WTC11 (cell line): Measurements from ENCODE around the gene RIC8A. TPM values are rescaled to one million over a fixed set of nuclear protein-coding genes. Genes with fewer than 3 reads are reported as not detected.

Experiments
- ATAC-seq: fragments of 200-7000 bp; cut with Tn5 transposase; 2 replicates; pipeline ENCODE4 v1.10.0; 2021; ENCODE audit warnings: mild to moderate bottlenecking, moderate library complexity
- CTCF ChIA-PET: fragments of 300-600 bp; sonication (Branson Sonifier 250); formaldehyde crosslinking; loops from one replicate; lab custom pipeline; 2021; ENCODE audit warnings: antibody characterized with exemption; lab: Charles Lee
- POLR2A ChIA-PET: fragments of 350-600 bp; sonication (Branson Sonifier 250); formaldehyde crosslinking; loops from one replicate; lab custom pipeline; 2021; ENCODE audit warnings: antibody characterized with exemption; lab: Charles Lee
- DNase-seq: peaks from one replicate; pipeline ENCODE4 v3.0.0; 2021; ENCODE audit warnings: low spot score
- H3K27ac Mint-ChIP-seq: 2 replicates; pipeline ENCODE4 v1.8.0; 2021; ENCODE audit warnings: mixed read lengths
- H3K27me3 Mint-ChIP-seq: 2 replicates; pipeline ENCODE4 v1.8.0; 2021; ENCODE audit warnings: low read depth, mild to moderate bottlenecking, moderate library complexity, mixed read lengths
- H3K36me3 Mint-ChIP-seq: 2 replicates; pipeline ENCODE4 v1.8.0; 2021; ENCODE audit warnings: mixed read lengths
- H3K4me1 Mint-ChIP-seq: 2 replicates; pipeline ENCODE4 v1.8.0; 2022; ENCODE audit warnings: mixed read lengths
- H3K4me3 Mint-ChIP-seq: 2 replicates; pipeline ENCODE4 v1.8.0; 2021; ENCODE audit warnings: mild to moderate bottlenecking, moderate library complexity, mixed read lengths
- H3K9me3 Mint-ChIP-seq: 2 replicates; pipeline ENCODE4 v1.8.0; 2021; ENCODE audit warnings: mixed read lengths
- ATF2 ChIP-seq: sonication (generic); formaldehyde crosslinking; IDR thresholded peaks from 2 replicates; pipeline ENCODE4 v1.8.1; 2022; ENCODE audit warnings: low read depth, missing genetic modification reagents, borderline replicate concordance
- ATF3 ChIP-seq: sonication (generic); formaldehyde crosslinking; conservative IDR thresholded peaks from 2 replicates; pipeline ENCODE4 v1.8.1; 2022; ENCODE audit warnings: mild to moderate bottlenecking, missing genetic modification reagents
- E2F1 ChIP-seq: sonication (generic); formaldehyde crosslinking; IDR thresholded peaks from 2 replicates; pipeline ENCODE4 v1.8.0; 2022; ENCODE audit warnings: mild to moderate bottlenecking, missing genetic modification reagents
- E2F4 ChIP-seq: sonication (generic); formaldehyde crosslinking; IDR thresholded peaks from 2 replicates; pipeline ENCODE4 v1.8.1; 2022; ENCODE audit warnings: low read depth, mild to moderate bottlenecking, moderate library complexity, missing genetic modification reagents, borderline replicate concordance
- E2F5 ChIP-seq: sonication (generic); formaldehyde crosslinking; IDR thresholded peaks from 2 replicates; pipeline ENCODE4 v1.8.1; 2022; ENCODE audit warnings: mild to moderate bottlenecking, moderate library complexity, missing genetic modification reagents
- ELF4 ChIP-seq: sonication (generic); formaldehyde crosslinking; IDR thresholded peaks from 2 replicates; pipeline ENCODE4 v1.8.1; 2022; ENCODE audit warnings: low read depth, mild to moderate bottlenecking, moderate library complexity, missing genetic modification reagents
- ETV6 ChIP-seq: sonication (generic); formaldehyde crosslinking; IDR thresholded peaks from 2 replicates; pipeline ENCODE4 v1.8.1; 2022; ENCODE audit warnings: mild to moderate bottlenecking, missing genetic modification reagents
- FOXK1 ChIP-seq: sonication (generic); formaldehyde crosslinking; IDR thresholded peaks from 2 replicates; pipeline ENCODE4 v1.8.0; 2022; ENCODE audit warnings: mild to moderate bottlenecking, moderate library complexity, missing genetic modification reagents
- FOXP1 ChIP-seq: sonication (generic); formaldehyde crosslinking; IDR thresholded peaks from 2 replicates; pipeline ENCODE4 v1.8.0; 2022; ENCODE audit warnings: missing genetic modification reagents, mild to moderate bottlenecking, moderate library complexity, borderline replicate concordance
- HMGA2 ChIP-seq: fragments of 250-450 bp; sonication (Bioruptor Pico); IDR thresholded peaks from 2 replicates; pipeline ENCODE4 v1.4.0; 2021; ENCODE audit warnings: mild to moderate bottlenecking, moderate library complexity
- HMGXB4 ChIP-seq: sonication (generic); formaldehyde crosslinking; IDR thresholded peaks from 2 replicates; pipeline ENCODE4 v1.8.1; 2023; ENCODE audit warnings: mild to moderate bottlenecking, moderate library complexity, missing genetic modification reagents
- JAZF1 ChIP-seq: fragments of 250-450 bp; sonication (Bioruptor Pico); IDR thresholded peaks from 2 replicates; pipeline ENCODE4 v1.9.0; 2021; ENCODE audit warnings: moderate library complexity, mild to moderate bottlenecking, inconsistent platforms
- KAT7 ChIP-seq: sonication (generic); formaldehyde crosslinking; IDR thresholded peaks from 2 replicates; pipeline ENCODE4 v1.8.1; 2023; ENCODE audit warnings: missing genetic modification reagents, mild to moderate bottlenecking, borderline replicate concordance
- MAX ChIP-seq: sonication (generic); formaldehyde crosslinking; IDR thresholded peaks from 2 replicates; pipeline ENCODE4 v1.8.0; 2022; ENCODE audit warnings: mild to moderate bottlenecking, missing genetic modification reagents
- MLX ChIP-seq: sonication (generic); formaldehyde crosslinking; IDR thresholded peaks from 2 replicates; pipeline ENCODE4 v1.8.1; 2023; ENCODE audit warnings: mild to moderate bottlenecking, missing genetic modification reagents, moderate library complexity
- NFE2L1 ChIP-seq: sonication (generic); formaldehyde crosslinking; IDR thresholded peaks from 2 replicates; pipeline ENCODE4 v1.8.1; 2023; ENCODE audit warnings: missing genetic modification reagents
- NR1H2 ChIP-seq: sonication (generic); formaldehyde crosslinking; IDR thresholded peaks from 2 replicates; pipeline ENCODE4 v1.9.0; 2021; ENCODE audit warnings: mild to moderate bottlenecking, moderate library complexity, missing genetic modification reagents
- NR3C1 ChIP-seq: sonication (generic); formaldehyde crosslinking; conservative IDR thresholded peaks from 2 replicates; pipeline ENCODE4 v1.8.1; 2023; ENCODE audit warnings: low read depth, mild to moderate bottlenecking, missing genetic modification reagents
- RELA ChIP-seq: sonication (generic); formaldehyde crosslinking; IDR thresholded peaks from 2 replicates; pipeline ENCODE4 v1.8.1; 2022; ENCODE audit warnings: missing genetic modification reagents, mild to moderate bottlenecking, borderline replicate concordance
- SMAD4 ChIP-seq: sonication (generic); formaldehyde crosslinking; IDR thresholded peaks from 2 replicates; pipeline ENCODE4 v1.8.0; 2022; ENCODE audit warnings: mild to moderate bottlenecking, missing genetic modification reagents
- SP1 ChIP-seq: sonication (generic); formaldehyde crosslinking; conservative IDR thresholded peaks from 2 replicates; pipeline ENCODE4 v1.8.1; 2022; ENCODE audit warnings: missing genetic modification reagents
- TCF7 ChIP-seq: sonication (generic); formaldehyde crosslinking; IDR thresholded peaks from 2 replicates; pipeline ENCODE4 v1.8.0; 2022; ENCODE audit warnings: mild to moderate bottlenecking, low read depth, missing genetic modification reagents, moderate library complexity
- TEAD1 ChIP-seq: sonication (generic); formaldehyde crosslinking; IDR thresholded peaks from 2 replicates; pipeline ENCODE4 v1.8.0; 2022; ENCODE audit warnings: mild to moderate bottlenecking, missing genetic modification reagents
- ZBTB43 ChIP-seq: sonication (generic); formaldehyde crosslinking; IDR thresholded peaks from 2 replicates; pipeline ENCODE4 v1.8.1; 2023; ENCODE audit warnings: mild to moderate bottlenecking, missing genetic modification reagents
- total RNA-seq: library from RNA; stranded (reverse); gene quantifications from 3 replicates; pipeline ENCODE4 v1.2.3, GENCODE V29; 2021

The RIC8A gene
- total RNA-seq, 1 experiment from 2014 or later = 68.3 TPM

- 0 out of 2 replicates have a peak overlapping the region, but pooled peaks have one; percentile 57 for H3K27ac Mint-ChIP-seq
- ChIA-PET POLR2A (no interaction called here), CTCF (interaction anchor here (1.1 to 2.6 kb wide), 2 partner anchors 15 to 36 kb away, joined by 3 to 12 read pairs; no protein-coding TSS in a partner anchor)
- H3K27me3 Mint-ChIP-seq = no peaks in the 10 kb centered on the region
- peaks cover 15% of the 10 kb centered on the region for H3K4me1 Mint-ChIP-seq
- ATAC-seq (no peak), DNase-seq (no peak)
- H3K36me3 Mint-ChIP-seq = peaks cover 9% of the 10 kb centered on the region
- peak overlapping the region; percentile 90 for H3K4me3 Mint-ChIP-seq
- TF ChIP-seq ATF2 (CRISPR knock-in tag) (no peak), NFE2L1 (CRISPR knock-in tag) (no peak), E2F1 (CRISPR knock-in tag) (peak; percentile 59; the same call in 1 of the 2 replicates)
- no peaks in the 10 kb centered on the region for H3K9me3 Mint-ChIP-seq
Observed at GRCh38 chr11:235609-235996, 28.1 kb downstream of the RIC8A start.

- CTCF ChIA-PET = interaction anchor here (2.6 kb wide), 1 partner anchor 14 kb away, joined by 12 read pairs; no protein-coding TSS in a partner anchor
- Mint-ChIP-seq H3K9me3 (no peaks in the 10 kb centered on the region), H3K27me3 (no peaks in the 10 kb centered on the region), H3K36me3 (peaks cover 11% of the 10 kb centered on the region), H3K4me3 (peak within 1 kb of the TSS; percentile 96), H3K27ac (peak within 1 kb of the TSS; percentile 100), H3K4me1 (peaks cover 15% of the 10 kb centered on the region)
- DNase-seq = peak; percentile 81
- peak; percentile 92 for ATAC-seq
- POLR2A ChIA-PET = no interaction called here
- TF ChIP-seq SP1 (peak; percentile 58), NFE2L1 (CRISPR knock-in tag) (peak; percentile 49; the same call in 1 of the 2 replicates), ETV6 (CRISPR knock-in tag) (0 out of 2 replicates have a peak, but pooled peaks have one; percentile 19), FOXK1 (0 out of 2 replicates have a peak, but pooled peaks have one; percentile 39), E2F5 (CRISPR knock-in tag) (0 out of 2 replicates have a peak, but pooled peaks have one; percentile 12), MLX (CRISPR knock-in tag) (no peak), ZBTB43 (CRISPR knock-in tag) (0 out of 2 replicates have a peak, but pooled peaks have one; percentile 28), ATF3 (CRISPR knock-in tag) (no peak), HMGA2 (CRISPR knock-in tag) (no peak), NR1H2 (CRISPR knock-in tag) (no peak), NR3C1 (no peak), RELA (no peak), SMAD4 (CRISPR knock-in tag) (no peak), TEAD1 (CRISPR knock-in tag) (no peak), MAX (0 out of 2 replicates have a peak, but pooled peaks have one; percentile 13), ELF4 (CRISPR knock-in tag) (no peak), KAT7 (CRISPR knock-in tag) (no peak), FOXP1 (CRISPR knock-in tag) (peak; percentile 78; the same call in 1 of the 2 replicates), E2F4 (CRISPR knock-in tag) (peak; percentile 43; the same call in 1 of the 2 replicates), JAZF1 (CRISPR knock-in tag) (no peak), HMGXB4 (peak; percentile 40; the same call in 1 of the 2 replicates), TCF7 (CRISPR knock-in tag) (peak; percentile 47; the same call in 1 of the 2 replicates)
Observed at GRCh38 chr11:235997-236773, 28.7 kb downstream of the RIC8A start, which contains the start of gene SIRT3. Gene SIRT3, minus strand, starts transcription at chr11:236342. Its CDS starts 14 bp downstream, at chr11:236328.
